Putamen (tissue), 1 donor: ENCODE data around the gene PLPP7.

ENCODE experiments used
- DNase-seq: peaks from one replicate; pipeline ENCODE4 v3.0.0-alpha.2; 2016; ENCODE audit warnings: low spot score

Gene PLPP7

DNA sequence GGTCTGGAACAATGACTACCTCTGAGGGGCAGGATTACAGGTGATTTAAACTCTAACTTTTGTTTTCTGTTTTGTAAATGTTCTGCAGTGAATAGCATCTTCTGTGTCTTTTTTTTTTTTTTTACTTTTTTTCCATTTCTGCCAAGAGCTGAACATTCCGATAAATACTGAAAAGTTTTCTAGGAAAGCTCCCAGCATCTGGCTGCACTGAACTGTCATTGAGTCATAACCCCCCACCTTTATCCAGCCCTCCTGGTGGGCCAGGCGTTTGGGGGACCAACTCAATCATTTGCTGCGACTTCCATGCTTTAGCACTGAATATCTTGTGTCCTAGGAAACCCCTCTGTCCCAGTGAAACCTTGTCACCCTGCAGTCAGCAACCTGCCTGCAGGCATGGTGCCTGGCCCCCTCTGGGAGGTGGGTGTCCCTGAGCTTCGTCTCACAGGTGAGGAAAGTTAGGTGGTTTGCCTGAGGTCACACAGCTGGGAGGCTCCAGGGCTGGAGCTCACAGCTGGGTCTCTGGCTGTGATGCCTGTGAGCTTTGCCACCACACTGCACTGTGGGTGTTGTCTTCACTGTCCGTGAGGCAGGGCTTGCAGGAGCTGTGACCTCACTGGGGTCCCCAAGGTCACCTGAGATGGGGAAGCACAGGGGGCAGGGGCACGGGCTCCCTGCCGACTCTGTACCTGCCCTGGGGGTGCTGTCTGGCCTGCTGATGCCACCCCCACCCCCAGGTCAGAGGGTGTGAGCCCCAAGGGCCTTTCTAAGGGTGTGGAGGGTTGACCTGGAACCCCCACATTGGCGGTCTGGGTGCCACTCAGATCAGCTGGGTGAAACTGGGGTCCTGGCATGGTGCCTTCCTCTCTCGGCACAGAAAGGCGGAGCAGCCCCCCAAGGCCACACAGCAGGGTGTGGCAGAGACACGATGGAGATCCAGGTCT, 14.1 kb downstream of the PLPP7 start:
- DNase-seq = no peak

DNA sequence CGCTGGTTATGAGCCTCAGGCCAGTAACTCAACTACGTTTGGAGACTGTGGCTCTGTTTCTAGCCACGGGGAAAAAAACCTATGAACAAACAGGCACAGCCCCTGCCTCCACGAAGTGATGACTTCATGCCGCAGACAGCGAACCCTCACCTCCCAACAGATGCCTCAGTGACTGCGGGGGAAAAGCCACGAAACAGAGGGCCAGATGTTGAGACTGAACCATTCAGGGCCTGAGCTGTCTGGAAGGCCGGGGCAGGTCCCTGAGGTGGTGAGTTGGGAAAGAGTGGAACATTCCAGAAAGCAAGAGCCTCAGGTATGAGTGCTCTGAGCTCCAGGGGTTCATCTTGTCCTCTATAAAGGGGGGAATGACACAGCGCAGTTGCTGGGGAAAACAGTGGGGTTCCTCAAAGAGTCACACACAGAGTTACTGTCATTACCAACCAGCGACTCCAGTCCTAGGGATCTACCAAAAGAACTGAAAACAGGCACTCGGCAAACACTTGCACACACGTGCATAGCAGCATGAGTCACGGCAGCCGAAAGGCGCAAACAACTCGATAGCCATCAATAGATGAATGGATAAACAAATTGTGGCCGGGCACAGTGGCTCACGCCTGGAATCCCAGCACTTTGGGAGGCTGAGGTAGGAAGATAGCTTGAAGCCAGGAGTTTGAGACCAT, 15.3 kb downstream of the PLPP7 start:
- DNase-seq = no peak

DNA sequence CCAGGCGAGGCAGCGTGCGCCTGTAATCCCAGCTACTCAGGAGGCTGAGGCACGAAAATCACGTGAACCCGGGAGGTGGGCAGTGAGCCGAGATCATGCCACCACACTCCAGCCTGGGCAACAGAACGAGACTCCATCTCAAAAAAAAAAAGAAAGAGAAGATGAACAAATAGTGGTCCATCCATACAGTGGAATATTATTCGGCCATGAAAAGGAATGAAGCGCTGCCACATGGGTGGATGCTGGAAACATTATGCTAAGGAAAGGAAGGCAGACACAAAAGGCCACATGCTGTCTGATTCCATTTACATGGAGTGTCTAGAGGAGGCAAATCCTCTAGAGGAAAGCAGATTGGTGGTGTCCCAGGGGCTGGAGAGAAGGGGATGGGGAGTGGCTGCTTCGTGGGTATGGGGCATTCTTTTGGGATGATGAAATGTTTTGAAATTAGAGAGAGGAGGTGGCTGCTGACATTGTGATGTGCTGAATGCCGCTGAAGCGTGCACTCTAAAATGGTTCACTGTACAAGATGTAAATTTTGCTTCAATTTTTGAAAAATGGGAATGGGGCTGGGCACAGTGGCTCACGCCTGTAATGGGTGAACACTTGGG, 17.0 kb downstream of the PLPP7 start:
- no peak for DNase-seq

DNA sequence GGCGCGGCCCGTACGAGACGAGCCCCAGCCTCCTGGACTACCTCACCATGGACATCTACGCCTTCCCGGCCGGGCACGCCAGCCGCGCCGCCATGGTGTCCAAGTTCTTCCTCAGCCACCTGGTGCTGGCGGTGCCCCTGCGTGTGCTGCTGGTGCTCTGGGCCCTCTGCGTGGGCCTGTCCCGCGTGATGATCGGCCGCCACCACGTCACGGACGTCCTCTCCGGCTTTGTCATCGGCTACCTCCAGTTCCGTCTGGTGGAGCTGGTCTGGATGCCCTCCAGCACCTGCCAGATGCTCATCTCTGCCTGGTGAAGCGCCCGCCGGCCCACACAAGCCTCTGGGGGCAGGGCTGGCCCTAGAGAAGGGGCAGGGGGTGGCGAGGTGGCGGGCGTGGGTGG, 18.5 kb downstream of the PLPP7 start:
- no peak for DNase-seq

DNA sequence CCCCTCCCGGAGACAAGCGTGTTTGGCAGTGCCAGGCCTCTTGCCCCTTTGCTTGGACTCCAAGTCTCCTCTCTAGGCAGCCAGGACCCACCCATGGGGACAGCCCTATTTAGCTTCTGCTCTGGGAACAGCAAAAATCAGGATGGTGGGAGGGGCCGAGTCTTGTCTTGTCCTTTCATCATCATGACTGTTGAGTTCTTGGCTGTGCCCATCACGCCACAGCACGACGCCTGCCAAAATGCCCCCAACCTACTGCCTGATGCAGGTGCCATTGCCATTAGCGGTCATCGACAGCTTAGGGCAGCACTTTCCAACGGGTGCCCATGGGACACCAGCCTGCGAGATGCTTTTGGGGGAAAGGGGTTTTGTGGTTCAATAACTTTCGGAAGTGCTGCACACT, 18.9 kb downstream of the PLPP7 start:
- no peak for DNase-seq

DNA sequence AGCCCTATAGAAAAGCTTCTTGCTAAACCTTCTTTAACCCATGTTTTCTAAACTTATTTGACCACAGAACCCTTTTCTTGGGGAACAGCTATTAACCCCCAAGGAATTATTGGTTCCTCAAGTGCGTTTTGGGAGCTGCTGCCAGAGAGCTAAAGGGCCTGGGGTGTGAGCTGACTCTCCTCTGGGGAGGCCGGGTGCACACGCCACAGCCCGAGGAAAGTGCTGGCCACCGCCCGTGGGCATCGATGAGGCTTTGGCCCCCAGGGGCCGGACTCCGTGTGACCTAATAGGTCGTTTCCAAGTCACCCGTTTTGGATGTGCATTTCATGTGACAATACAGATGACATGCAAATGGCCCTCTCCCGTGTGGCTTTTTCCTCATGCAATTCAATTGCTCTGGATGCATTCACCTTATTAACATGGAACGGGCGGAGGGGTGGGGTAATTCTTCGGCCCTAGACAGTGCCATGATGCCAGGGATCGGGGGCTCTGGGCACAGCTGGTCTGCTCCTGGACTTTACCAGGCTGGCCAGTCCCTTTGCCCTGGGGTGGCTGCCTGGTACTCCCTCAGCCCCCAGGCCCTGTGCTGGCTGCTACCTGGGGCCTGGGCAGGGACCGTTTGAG, 19.5 kb downstream of the PLPP7 start:
- no peak for DNase-seq

DNA sequence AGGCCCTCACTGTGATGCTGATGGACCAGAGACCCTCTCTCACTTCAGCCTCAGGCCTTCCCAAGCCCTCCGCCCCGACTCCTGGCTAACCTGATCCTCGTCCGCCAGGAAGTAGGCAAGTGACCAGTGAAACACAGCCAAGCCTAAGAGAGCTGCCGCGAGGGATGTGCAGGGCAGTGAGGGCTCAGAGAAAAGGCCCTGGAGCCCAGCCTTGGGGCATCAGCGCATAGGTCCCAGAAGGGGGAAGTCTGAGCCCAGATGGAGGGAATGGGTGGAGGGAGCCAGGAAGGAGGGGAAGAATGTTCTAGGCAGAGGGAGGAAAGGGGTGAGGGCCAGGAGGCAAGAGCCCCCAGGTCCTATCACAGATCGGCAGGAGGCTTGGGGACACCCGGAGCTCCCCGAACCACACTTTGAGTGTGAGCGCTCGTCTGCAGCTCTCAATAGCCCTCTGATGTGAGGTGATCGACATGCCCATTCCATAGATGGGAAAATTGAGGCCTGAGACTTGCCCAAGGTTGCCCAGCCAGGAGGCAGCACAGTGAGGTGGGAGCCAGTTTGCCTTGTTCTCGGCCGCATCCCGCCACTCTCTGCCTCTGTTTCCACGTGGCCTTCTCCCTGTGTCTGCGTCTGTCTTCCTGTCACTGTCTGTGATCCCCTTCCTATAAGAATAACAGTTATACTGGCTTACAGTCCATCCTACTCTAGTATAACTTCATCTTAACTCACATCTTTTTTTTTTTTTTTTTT, 20.2 kb downstream of the PLPP7 start:
- DNase-seq = no peak

DNA sequence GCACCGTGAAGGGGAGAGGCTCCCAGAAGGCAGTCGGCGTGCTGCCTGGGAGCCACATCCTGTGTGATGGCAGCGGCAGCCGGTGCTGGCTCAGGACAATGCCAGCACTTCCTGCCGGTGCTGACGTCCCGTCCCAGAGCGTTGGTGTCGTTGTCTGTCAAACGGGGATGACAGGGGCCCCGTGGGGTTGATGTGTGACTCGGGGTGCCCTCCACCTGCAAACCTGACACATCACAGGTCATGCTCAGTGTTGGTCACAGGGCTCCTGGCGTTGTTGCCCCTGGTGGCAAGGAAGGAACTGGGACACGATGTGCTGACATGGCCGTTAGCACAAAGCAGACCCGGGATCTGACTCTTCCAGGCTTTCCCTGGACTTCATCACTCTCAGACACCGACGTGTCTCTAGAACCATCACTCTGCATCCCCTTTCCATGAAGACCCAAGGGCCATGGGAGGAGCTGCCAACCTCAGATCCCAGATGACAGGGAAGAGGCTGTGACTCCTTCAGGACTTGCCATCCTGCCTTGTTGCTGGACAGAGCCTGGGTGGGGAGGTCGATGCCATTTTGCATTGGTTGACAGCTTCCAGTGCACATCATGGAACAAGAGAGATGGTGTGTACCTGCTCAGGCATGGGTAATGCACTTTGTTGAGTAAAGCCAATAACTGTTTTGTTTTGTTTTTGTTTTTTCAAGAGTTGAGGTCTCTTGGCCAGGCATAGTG, 21.5 kb downstream of the PLPP7 start:
- DNase-seq = no peak

DNA sequence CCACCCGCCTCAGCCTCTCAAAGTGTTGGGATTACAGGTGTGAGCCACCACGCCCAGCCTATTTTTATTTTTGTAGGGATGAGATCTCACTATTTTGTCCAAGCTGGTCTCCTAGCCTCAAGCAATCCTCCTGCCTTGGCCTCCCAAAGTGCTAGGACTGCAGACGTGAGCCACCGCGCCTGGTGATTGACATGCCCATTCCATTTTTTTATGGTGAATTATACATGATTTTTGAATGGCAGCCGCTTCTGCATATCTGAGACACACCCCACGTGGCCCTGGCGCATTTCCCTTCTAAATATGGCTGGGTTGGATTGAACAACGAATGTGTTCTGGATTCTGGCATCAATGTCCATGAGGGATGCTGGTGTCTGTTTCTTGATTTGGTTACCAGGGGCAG, 22.7 kb downstream of the PLPP7 start:
- no peak for DNase-seq

DNA sequence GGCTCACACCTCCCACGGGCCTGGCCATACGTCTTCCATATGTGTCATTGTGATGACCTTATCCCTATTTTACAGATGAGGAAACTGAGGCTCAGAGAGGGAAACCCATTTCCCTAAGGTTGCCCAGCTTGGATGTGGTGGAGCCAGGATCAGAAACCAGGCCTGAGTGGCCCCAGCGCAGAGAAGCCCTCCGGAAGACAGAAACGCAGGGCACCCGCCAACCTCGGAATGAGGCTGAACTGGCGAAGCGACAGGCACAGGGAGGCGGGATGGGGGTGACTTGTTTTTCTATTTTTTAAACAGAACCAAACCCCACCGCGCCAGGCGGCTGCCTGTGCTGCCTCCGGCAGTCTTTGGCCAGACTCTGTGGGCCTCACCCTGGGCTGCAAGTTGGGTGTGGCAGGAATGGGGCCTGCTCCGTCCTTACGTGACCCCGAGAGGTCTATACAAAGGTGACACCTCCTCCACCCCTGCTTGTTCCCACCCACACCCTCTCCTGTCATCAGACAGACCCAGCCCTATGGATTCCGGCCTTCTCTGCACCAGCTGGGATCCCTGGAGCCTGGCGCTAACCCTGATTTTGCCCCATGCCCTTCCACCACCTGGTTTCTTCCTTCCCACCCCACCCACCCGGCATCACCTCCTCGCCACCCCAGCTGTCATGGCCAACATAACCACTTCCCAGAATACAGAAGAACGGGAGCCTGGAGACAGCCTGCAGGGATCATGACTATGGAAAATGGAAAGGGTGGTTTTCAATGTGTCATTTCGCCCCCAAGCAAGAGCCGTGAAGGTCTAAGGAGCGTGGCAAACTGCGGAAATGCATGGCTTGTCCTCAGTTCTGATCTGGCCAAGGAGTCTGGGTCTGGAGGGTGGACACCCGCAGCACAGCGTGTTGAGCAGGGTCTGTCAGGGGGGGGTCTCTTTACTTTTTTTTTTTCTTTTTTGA, 23.6 kb downstream of the PLPP7 start:
- no peak for DNase-seq

DNA sequence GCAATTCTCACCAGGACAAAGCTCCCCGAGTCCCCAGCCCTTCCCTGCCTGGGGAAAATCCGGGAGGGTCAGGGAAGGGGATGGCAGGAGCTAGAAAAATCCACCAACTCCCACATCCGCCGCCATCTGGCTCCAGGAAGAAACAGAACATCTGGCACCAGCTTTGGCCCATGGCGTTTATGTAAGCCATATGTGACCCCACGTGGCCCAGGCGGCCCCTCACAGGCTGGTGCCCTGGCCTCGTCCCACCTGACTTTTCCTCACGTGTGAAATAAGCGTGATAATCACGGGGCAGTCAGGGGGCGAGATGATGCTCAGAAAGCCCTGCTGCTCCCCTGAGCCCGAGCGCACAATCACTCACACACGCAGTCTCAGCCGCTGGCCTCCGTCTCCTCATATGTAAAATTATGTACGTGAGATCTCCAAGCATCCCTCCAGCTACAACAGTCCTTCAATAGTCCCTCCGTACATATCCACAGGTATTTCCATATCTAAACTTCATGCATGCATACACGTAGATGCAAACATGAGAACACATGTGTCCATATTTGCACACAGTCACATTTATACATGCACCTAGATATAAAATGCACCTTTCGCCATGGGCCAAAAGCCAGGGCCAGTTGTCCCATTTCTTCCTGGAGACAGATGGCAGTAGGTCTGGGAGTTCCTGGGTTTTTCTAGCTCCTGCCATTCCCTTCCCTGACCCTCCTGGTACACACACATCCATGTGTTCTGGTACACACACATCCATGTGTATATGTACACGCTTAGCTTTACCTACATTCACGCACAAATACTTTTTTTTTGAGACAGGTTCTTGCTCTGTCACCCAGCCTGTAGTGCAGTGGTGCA, 28.9 kb downstream of the PLPP7 start:
- DNase-seq = no peak

DNA sequence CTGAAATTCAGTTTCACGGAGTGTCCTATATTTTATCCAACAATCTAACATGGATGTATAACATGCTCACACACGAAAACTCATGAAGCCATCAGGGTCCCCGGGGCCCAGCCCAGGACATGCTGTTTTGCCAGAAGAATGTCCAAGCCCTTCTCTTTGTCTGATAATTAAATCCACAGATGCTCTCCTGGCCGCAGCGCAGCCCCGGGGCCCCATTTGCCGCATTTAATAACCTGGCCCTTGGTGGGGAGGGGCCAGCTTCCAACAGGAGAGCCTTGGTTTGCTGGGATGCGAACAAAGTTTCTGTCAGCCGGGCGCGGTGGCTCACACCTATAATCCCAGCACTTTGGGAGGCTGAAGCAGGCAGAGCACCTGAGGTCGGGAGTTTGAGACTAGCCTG, 30.0 kb downstream of the PLPP7 start:
- DNase-seq = no peak

DNA sequence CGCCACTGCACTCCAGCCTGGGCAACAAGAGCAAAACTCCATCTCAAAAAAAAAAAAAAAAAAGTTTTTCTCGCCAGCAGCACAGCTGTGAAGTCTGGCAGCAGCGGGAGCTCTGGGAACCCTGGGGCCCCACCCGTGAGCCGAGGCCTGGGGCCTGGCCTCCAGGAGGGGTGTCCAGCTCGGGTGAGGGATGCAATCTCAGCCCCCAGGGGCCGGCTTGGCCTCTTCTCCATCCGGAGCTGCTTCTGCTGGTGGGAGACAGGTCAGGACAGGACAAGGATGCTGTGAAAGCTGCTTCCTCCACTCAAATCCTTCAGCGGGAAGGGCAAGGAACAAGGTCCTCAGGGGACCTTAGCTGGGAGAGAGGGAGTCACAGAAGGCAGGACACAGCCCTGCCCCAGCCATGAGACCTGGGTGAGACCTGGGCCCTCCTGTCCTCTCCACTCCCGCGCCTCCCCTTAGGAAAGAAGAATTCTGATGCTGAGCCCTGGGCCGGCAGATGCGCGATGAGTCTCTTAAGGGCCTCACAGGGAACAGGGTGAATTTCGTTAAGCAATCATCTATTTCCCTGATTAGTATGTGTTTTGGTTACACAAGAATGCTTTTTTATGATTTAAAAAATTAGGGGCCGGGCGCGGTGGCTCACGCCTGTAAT, 30.6 kb downstream of the PLPP7 start:
- DNase-seq = no peak

DNA sequence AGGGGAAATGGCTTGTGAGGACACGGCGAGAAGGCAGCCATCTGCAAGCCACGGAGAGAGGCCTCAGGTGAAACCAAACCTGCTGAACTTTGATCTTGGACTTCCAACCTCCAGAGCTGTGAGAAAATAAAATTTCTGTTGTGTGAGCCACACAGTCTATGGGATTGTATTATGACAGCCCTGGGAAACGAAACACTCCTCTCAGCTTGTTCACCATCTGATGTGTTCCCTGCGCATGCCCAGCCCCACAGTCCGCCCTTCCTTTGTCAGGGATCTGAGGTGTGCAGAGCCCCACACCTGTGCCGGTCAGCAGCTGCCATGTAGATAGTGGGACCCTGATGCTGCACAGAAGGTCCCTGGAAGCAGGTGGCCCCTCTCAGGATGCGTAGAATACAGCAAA, 34.1 kb downstream of the PLPP7 start:
- no peak for DNase-seq

DNA sequence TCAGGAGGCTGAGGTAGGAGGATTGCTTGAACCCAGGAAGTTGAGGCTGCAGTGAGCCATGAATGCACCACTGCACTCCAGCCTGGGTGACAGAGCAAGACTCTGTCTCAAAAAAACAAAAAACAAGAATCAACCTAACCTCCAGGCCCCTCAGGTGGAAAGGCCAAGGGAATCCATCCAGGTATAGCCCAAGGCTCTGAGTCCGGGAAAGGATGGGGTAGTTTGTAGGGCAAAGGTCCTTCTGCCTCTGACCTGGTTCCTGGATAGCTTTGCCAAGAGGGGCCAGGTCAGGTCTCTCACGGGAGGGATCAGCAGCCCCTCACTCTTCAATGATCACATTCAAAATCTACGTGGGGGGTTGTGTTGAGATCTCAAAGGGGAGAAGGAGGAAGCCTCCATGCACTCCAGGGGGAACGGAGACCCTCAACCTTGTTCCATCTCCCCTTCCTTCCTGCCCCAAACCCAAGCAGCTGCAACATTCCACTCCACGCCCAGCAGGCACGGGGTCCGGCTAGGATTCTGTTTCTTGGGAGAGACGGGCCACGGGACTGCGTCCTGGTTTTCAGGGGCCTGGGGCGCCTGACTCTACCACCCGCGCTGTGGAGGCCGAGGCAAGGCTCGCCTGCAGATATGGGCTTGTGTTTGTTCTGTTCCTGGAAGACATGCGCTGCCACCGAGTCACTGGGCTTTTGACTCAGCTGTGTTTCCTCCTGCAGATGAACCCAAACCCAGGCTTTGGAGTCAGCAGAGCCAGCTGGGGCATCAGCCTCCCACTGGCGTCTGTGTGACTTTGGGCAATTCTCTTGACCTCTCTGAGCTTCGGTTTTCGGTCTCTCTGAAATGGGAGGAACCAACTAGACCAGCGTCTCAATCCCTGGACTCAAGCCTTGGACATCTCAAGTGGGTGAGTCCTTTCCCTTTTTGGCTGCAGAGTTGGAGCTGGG, 35.5 kb downstream of the PLPP7 start:
- DNase-seq = no peak

DNA sequence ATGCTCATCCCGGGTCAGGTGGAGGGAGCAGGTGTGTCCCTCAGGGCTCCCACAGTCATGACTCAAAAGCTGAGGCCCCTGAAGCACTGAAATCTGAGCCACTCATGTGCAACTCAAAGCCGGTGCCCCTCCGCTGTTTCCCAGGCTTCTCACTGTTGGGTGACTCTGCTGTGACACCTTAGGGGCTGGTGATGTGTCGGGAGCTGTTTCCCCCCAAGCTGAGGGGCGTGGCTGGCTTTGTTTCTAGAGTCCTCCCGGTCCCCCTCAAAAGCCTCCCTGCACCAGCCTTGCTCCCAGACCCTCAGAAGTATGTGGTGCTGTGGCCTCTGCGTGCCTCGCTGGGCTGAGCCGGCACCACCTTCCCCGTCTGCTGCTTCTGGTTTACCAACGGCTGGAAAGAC, 39.7 kb downstream of the PLPP7 start:
- no peak for DNase-seq

DNA sequence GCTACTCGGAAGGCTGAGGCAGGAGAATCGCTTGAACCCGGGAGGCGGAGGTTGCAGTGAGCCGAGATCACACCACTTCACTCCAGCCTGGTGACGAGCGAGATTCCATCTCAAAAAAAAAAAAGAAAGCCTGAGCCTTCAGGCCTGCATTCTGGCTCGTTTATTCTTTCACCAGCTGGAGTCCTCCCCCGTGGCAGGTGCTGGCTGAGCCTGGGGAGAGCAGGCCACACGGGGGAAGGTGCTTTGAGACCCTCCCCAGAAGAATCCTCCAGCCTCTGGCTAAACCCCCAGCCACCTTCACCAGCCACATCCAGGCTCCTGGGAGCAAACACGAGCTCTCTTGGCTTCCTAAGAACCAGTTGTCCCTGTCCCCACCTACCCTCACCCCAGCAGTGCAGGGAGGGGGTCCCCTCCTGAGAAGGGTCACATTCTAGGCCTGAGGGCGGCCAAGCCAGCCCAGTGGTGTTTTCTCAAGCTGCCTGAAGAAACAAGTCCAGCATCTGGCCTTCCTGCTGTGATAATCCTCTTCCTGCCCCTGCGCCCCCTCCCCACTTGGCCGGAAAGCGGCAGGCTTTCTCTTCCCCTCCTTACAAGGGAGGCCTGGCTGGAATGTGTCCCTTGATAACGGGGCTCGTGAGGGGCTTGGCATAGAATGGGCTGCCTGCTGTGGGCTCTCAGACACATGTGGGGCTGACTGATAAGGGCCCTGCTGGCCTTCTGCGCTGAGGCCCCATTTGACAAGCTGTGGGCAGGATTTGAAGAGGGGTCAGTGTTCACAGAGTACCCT, 41.5 kb downstream of the PLPP7 start:
- DNase-seq = no peak
